ENCODE measurements around the gene SPACDR. TPM values are rescaled to one million over a fixed set of nuclear protein-coding genes. Genes with fewer than 3 reads are reported as not detected.

Gene SPACDR
- total and polyA plus RNA-seq, 9 of the 15 experiments (the other 6 are each of a cell fraction or from before 2014, with no cell fraction given): 0.07 to 0.55 (median 0.14) TPM; not detected in 1

- TF ChIP-seq DEAF1 (CRISPR knock-in tag; IDR thresholded peaks at IDR 0.05) (no peak), CBFA2T2 (conservative IDR thresholded peaks at IDR 0.05) (no peak), PBX2 (CRISPR knock-in tag; IDR thresholded peaks at IDR 0.05; ENCODE audit: low read depth) (no peak; the same call in 1 of the 2 replicates), PBX2 (tag; conservative IDR thresholded peaks at IDR 0.05; ENCODE audit: low read depth) (no peak), SMARCE1 (IDR thresholded peaks at IDR 0.05) (no peak), E2F6 (IDR thresholded peaks at IDR 0.05; ENCODE audit: borderline replicate concordance in 1 of 2, extremely low read depth in 1 of 2, insufficient read depth in 1 of 2, insufficient read length in 1 of 2, low read depth in 1 of 2, low read length in 1 of 2, poor library complexity in 1 of 2, severe bottlenecking in 1 of 2) (no peak), HDAC8 (tag; IDR thresholded peaks at IDR 0.05) (no peak), TEAD1 (CRISPR knock-in tag; IDR thresholded peaks at IDR 0.05) (no peak), ZNF217 (CRISPR knock-in tag; IDR thresholded peaks at IDR 0.05) (no peak), POLR2A (conservative IDR thresholded peaks at IDR 0.05) (no peak), MTA3 (IDR thresholded peaks at IDR 0.05; ENCODE audit: borderline replicate concordance) (peak; percentile 70; the same call in 1 of the 2 replicates), ILK (tag; IDR thresholded peaks at IDR 0.05; ENCODE audit: borderline replicate concordance, low read depth) (no peak), E2F1 (CRISPR knock-in tag; IDR thresholded peaks at IDR 0.05) (peak; percentile 52; the same call in 1 of the 2 replicates), TARDBP (IDR thresholded peaks at IDR 0.05) (no peak), NFE2 (IDR thresholded peaks at IDR 0.05; ENCODE audit: low read depth) (no peak), MYNN (IDR thresholded peaks at IDR 0.05) (peak; percentile 59; the same call in 1 of the 2 replicates), MYNN (CRISPR knock-in tag; IDR thresholded peaks at IDR 0.05) (no peak), SNIP1 (IDR thresholded peaks at IDR 0.05; ENCODE audit: low read depth) (no peak), POLR2AphosphoS5 (IDR thresholded peaks at IDR 0.05; ENCODE audit: control insufficient read depth, insufficient read depth, low read depth, low read length) (no peak), TFAP4 (CRISPR knock-in tag; IDR thresholded peaks at IDR 0.05; ENCODE audit: borderline replicate concordance) (peak; percentile 77)
Observed at GRCh38 chr7:100476903-100477870, 13.1 kb upstream of the SPACDR start (continued).

Measured in K562 (cell line).